SJSA1 (cell line): ENCODE data around the gene FUCA2. TPM values are rescaled to one million over a fixed set of nuclear protein-coding genes. Genes with fewer than 3 reads are reported as not detected.
A peak's percentile ranks its signal among the peaks of the same experiment; 100 is the strongest.
"Not testable (repeated sequence)": the region's sequence is repeated elsewhere in the genome, so short reads cannot be mapped to it uniquely, and the experiment has no call there.

ENCODE experiments used
- DNase-seq, 2 experiments: peaks; one replicate each; pipeline ENCODE4 v3.0.0-alpha.2; 2015 to 2020; ENCODE audit warnings: low spot score in 2 of 2, low read depth in 1 of 2
- H3K27ac ChIP-seq: fragments of 250-450 bp; sonication (Bioruptor Pico); 2 replicates; pipeline ENCODE4 v1.5.1; 2020; ENCODE audit warnings: mild to moderate bottlenecking, moderate library complexity
- H3K27me3 ChIP-seq: fragments of 250-450 bp; sonication (Bioruptor Pico); replicated peaks from 2 replicates; pipeline ENCODE4 v1.5.1; 2020; ENCODE audit warnings: mild to moderate bottlenecking, moderate library complexity
- H3K36me3 ChIP-seq: fragments of 250-450 bp; sonication (Bioruptor Pico); 2 replicates; pipeline ENCODE4 v1.5.1; 2020; ENCODE audit warnings: mild to moderate bottlenecking
- H3K4me1 ChIP-seq: fragments of 250-450 bp; sonication (Bioruptor Pico); replicated peaks from 2 replicates; pipeline ENCODE4 v1.6.1; 2021; ENCODE audit warnings: mild to moderate bottlenecking
- H3K4me3 ChIP-seq: fragments of 250-450 bp; sonication (Bioruptor Pico); 2 replicates; pipeline ENCODE4 v1.5.1; 2020; ENCODE audit warnings: mild to moderate bottlenecking
- H3K9me3 ChIP-seq: fragments of 250-450 bp; sonication (Bioruptor Pico); replicated peaks from 2 replicates; pipeline ENCODE4 v1.5.1; 2020; ENCODE audit warnings: mild to moderate bottlenecking
- total RNA-seq: library from RNA; depleted of rRNA; stranded (reverse); fragments of >200 nt; shearing (Covaris generic); gene quantifications from 2 replicates; pipeline ENCODE4 v1.2.3, GENCODE V29; 2014; rRNA removed

FUCA2 gene
- total RNA-seq, 1 experiment from 2014 or later = 39.2 TPM

DNA sequence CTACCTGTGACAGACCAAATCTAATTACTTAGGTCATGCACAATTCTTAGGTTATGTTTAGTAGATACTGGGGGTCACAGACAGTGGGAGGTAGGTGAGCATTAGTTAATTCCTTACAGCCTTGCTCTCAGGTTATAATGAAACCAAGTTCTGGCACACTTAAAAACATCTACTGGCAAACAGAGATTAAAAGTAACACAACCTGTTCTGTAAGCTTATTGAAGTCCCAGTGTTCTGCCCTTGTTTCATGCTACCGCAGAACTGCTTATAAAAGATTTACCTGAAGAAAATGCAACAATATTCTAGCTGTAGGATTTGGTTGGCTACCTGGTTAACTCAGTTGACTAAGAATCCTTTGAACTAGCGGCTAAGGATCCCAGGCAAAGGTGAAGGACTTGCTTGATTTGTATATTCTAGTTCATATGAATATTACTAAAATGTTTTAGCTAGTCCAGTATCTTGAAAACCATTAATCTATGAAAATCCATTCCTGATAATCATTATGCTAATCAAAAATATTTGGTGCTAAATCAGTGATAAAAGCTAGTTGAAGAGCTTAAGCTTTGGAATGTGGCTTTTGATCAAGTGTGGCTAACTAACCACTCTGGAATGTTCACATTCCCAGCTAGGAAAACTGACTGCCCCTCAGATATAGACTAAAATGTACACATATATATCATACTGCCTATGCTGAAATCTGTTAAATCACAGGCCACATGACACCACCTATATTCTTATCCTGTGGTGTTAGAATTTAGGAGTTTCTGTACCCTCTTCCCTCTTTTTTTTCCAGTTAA, 53.8 kb downstream of the FUCA2 start:
- Histone ChIP-seq H3K4me3 (no peak overlapping the region), H3K4me1 (peaks cover 5% of the 10 kb centered on the region; the same call in 1 of the 2 replicates), H3K36me3 (peaks cover 7% of the 10 kb centered on the region; the same call in 1 of the 2 replicates), H3K27ac (no peak overlapping the region), H3K9me3 (no peaks in the 10 kb centered on the region), H3K27me3 (no peaks in the 10 kb centered on the region)
- DNase-seq = no peak

GRCh38 chr6:143451531-143451930, 60.0 kb downstream of the FUCA2 start:
- H3K4me3 ChIP-seq = peak overlapping the region; percentile 60
- H3K4me1 ChIP-seq = peaks cover 5% of the 10 kb centered on the region; the same call in 1 of the 2 replicates
- DNase-seq = no peak
- H3K27ac ChIP-seq = no peak overlapping the region
- no peaks in the 10 kb centered on the region for H3K9me3 ChIP-seq
- no peaks in the 10 kb centered on the region for H3K27me3 ChIP-seq
- no peaks in the 10 kb centered on the region for H3K36me3 ChIP-seq

- no peaks in the 10 kb centered on the region for H3K36me3 ChIP-seq
- H3K4me3 ChIP-seq = peak within 1 kb of the TSS; percentile 60
- peak; percentile 92 to 95 for DNase-seq
- H3K9me3 ChIP-seq = no peaks in the 10 kb centered on the region
- peaks cover 5% of the 10 kb centered on the region; the same call in 1 of the 2 replicates for H3K4me1 ChIP-seq
- H3K27me3 ChIP-seq = no peaks in the 10 kb centered on the region
- H3K27ac ChIP-seq = peak within 1 kb of the TSS; percentile 30
Observed at GRCh38 chr6:143450453-143451371, 60.8 kb downstream of the FUCA2 start, which contains the start of the genes ADAT2 and PEX3. Gene ADAT2 (minus strand): TSS chr6:143450695. CDS start chr6:143450658, 37 bp downstream. Gene PEX3 (plus strand): TSS chr6:143450805. CDS start chr6:143451043, 238 bp downstream.

DNA sequence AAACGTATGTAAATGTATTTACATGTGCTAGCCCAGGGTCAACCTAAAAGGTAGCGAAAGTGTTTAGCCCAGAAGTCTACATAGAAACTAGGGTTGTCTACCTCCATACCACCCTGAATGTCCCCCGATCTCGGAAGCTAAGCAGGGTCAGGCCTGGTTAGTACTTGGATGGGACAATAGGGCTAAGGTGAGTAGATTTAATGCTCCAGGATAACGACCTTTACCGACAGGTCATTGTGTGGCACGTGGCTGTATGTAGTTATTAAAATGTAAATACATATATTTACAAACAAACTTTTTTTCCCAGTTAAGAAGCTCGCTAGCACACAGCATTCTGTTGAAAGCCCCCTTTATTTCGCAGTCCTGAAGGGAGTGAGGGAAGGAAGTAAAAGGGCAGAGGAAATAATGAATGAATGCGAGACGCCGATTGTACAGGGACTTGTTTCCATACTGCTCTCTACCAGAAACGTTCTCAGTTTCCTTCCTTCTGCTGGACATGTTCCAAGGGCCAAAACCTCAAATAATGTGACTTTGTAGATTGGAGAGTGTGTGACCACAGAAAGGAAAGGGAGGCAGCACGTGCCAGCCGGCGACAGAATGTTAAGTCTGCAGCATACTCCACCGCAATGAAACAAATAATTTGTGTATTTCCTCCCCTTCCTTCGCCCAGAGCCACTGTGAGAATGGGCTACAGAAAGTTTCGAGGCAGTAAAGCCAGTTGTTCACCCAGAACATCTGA, 61.6 kb downstream of the FUCA2 start:
- Histone ChIP-seq H3K4me3 (peak overlapping the region; percentile 60), H3K9me3 (no peaks in the 10 kb centered on the region), H3K4me1 (peaks cover 5% of the 10 kb centered on the region; the same call in 1 of the 2 replicates), H3K36me3 (no peaks in the 10 kb centered on the region), H3K27ac (peak overlapping the region; percentile 30), H3K27me3 (no peaks in the 10 kb centered on the region)
- DNase-seq = no peak

DNA sequence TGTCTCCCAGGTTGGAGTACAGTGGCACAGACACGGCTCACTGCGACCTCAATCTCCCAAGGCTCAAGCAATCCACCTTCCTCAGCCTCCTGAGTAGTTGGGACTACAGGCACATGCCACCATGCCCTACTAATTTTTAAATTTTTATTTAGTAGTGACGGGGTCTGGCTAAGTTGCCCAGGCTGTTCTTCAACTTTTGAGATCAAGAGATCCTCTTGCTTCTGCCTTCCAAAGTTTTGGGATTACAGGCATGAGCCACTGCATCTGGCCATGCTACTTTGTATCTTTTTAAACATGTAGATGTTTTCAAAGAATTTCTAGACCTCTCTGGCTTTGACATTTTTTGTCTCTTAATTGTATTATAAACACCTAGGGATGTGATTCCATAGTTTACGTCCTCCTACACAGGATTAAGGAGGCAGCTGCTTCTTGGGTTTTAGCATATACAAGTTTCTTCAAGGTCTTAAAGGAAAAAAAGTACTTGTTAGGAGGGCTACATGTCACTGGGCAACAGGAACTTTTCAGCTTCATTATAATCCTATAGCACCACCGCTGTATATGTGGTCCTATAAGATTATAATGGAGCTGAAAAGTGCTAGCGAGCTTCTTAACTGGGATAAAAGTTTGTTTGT, 62.3 kb downstream of the FUCA2 start:
- no peak overlapping the region for H3K27ac ChIP-seq
- no peak for DNase-seq
- no peaks in the 10 kb centered on the region for H3K27me3 ChIP-seq
- H3K36me3 ChIP-seq = no peaks in the 10 kb centered on the region
- peak overlapping the region; percentile 60 for H3K4me3 ChIP-seq
- H3K9me3 ChIP-seq = no peaks in the 10 kb centered on the region
- peaks cover 5% of the 10 kb centered on the region; the same call in 1 of the 2 replicates for H3K4me1 ChIP-seq

- not testable (repeated sequence) for H3K27ac ChIP-seq, H3K9me3 ChIP-seq, H3K36me3 ChIP-seq, DNase-seq, H3K27me3 ChIP-seq, H3K4me1 ChIP-seq, H3K4me3 ChIP-seq
Observed at GRCh38 chr6:143447865-143448264, 63.7 kb downstream of the FUCA2 start.

Other genes with a start within 250 kb of the FUCA2 start
- gene ADAT2, start 61.0 kb downstream of the FUCA2 start, total RNA-seq = 3.1 and 5.5 TPM in 2 replicates
- 19.7 and 38.5 TPM in 2 replicates for gene PEX3, start 60.9 kb downstream of the FUCA2 start, total RNA-seq
- gene PHACTR2, start 166.2 kb upstream of the FUCA2 start, total RNA-seq = 53.1 and 75.1 TPM in 2 replicates